Activated gamma-delta T cell treated with anti-CD3 and anti-CD28 coated beads, Interleukin-2, amount 50 U/mL, for 16 hours (primary cell): ENCODE results near the gene RPGRIP1L.

ENCODE experiments used
- DNase-seq: peaks from one replicate; pipeline ENCODE4 v3.0.0-alpha.2; 2020; ENCODE audit warnings: low read depth

RPGRIP1L gene

DNA sequence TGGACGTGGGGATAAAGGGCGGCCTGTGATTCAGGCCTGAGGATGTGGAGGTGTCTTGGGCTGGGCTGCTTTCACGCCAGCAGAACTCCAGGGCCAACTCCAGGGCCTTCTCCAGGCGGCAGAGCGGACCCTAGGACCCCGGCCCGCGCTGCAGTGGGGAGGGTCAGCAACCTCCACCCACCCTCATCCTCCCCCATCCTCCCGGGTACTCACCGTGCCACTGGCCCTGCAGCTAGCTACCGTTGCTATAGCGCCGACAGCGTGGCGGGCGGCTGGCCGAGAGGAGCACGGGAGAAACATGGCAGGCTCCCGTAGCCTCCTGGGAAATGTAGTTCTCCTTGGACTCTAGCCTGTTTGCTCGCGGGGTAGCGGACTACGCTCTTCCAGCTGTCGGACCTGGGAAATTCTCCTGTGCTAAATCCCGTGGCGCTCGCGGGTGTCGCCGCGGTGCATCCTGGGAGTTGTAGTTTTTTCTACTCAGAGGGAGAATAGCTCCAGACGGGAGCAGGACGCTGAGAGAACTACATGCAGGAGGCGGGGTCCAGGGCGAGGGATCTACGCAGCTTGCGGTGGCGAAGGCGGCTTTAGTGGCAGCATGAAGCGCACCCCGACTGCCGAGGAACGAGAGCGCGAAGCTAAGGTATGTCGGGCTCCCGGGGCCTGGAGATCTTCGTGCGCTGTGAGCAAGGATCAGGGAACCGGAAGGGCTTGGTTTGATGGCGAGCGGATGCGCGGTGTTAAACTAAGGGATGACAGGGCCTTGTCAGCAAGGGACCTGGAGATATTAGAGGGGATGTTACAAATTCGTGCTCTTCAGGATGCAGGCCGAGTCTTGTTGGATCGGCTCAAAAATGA is at the start of gene RPGRIP1L, which contains the start of gene FTO:
Gene RPGRIP1L, minus strand, starts transcription at position 270 of the 855 bp plus-strand sequence. CDS start 3,136 bp downstream, outside the sequence.
Gene FTO, plus strand, starts transcription at position 567 of the 855 bp plus-strand sequence.
- peak; percentile 94 for DNase-seq

- no peak for DNase-seq
These were observed 49.8 kb upstream of the RPGRIP1L start for GRCh38 chr16:53753431-53753830.

DNA sequence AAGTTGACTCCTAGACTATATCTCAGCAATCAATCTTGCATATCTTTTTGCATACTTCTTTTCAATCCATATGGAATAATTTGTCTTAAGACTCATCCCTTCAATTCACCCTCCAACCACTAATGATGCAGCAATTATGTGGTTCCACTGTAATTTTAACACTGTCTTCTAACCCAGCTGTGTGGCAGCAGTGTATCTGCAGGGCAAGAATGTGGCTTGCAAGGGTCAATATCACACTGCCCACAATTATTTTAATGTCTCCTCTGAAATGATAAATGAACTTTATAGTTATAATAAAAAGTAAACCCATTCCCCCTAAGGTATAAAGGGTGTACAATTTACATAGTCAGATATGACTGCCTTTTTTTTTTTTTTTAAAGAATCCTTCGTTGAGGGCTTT is 48.9 kb upstream of the RPGRIP1L start:
- DNase-seq = no peak

DNA sequence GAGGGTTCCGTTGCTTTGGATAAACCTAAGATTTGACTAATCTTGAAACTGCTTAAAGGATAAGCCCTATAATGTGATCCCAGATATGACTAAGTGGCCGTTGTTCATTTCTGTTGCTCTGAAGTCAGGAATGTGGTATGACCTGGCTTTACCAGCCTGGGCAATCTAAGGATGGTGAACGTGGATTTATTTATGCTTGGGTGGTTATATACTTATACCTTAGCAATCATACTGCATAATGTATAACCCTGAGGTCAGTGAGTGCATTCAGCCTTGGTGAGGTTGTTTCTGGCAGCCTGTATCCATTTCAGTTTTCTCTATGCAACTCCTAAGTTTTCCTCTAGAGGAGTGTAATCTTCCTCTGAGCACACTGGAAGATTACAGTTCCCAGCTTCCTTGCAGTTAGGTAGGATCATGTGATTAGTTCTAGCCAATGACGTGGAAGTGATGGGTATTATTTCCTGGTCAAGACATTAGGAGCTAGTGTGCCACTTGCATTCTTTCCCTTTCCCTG is 42.2 kb upstream of the RPGRIP1L start:
- DNase-seq = no peak

GRCh38 chr16:53745086-53745485 is 41.4 kb upstream of the RPGRIP1L start:
- no peak for DNase-seq

DNA sequence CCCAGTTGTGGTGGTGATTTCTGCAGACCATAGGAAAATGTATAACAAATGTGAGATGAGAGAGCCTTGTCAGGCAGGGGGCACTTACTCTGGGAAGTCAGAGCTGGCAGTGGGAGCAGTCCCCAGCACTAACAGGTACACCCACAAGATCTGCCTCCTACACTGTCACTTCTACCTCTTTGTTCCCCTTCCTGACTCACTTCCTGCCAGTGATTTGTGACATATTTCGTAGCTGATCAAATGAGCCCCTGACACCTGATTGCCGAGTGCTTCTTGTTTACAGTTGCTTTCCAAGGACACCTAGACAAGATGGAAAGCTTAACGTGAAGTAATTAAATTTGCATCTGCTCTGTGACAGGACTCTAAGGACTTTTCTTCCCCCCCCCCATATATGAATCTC is 40.8 kb upstream of the RPGRIP1L start:
- peak; percentile 1 for DNase-seq

GRCh38 chr16:53743149-53743566 is 39.5 kb upstream of the RPGRIP1L start:
- DNase-seq = no peak

DNA sequence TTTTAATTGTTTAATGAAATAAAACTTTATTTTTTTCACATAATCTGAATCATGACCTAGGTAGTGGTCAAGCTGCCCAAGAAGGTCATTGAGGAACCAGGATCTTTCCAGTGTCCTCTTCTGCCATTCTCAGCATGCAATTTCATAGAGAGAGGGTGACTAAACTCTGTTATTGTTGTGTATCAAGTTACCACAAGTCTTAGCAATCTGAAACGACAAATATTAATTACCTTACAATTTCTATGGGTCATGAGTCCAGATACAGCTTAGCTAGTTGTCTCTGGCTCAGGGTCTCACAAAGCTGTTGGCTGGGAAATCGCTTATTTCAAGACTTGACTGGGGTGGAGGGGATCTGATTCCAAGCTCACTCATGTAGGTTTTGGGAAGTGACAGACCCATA is 37.9 kb upstream of the RPGRIP1L start:
- DNase-seq = no peak

- no peak for DNase-seq
These were observed 37.4 kb upstream of the RPGRIP1L start for GRCh38 chr16:53740933-53741531.

- no peak for DNase-seq
These were observed 36.8 kb upstream of the RPGRIP1L start for GRCh38 chr16:53740476-53740875.

- DNase-seq = no peak
These were observed 33.9 kb upstream of the RPGRIP1L start for GRCh38 chr16:53737552-53737951.

DNA sequence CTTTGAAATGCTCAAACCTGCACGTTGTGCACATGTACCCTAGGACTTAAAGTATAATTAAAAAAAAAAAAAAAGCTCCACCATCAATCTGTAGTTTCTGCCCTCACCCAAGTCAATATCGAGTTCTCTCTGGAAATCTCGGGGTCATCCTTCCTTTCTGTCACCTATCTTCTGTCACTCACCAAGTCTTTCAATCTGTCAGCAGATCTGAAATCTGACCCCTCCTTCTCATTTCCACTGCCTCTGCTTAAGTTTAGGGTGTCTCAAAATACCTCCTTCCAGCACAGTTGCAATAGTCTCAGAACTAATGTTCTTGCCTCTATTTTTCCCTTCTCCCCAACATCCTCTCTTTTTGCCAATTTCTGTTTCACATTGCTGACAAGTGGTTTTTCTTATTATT is 32.6 kb upstream of the RPGRIP1L start:
- no peak for DNase-seq

GRCh38 chr16:53734908-53735307 is 31.2 kb upstream of the RPGRIP1L start:
- no peak for DNase-seq

DNA sequence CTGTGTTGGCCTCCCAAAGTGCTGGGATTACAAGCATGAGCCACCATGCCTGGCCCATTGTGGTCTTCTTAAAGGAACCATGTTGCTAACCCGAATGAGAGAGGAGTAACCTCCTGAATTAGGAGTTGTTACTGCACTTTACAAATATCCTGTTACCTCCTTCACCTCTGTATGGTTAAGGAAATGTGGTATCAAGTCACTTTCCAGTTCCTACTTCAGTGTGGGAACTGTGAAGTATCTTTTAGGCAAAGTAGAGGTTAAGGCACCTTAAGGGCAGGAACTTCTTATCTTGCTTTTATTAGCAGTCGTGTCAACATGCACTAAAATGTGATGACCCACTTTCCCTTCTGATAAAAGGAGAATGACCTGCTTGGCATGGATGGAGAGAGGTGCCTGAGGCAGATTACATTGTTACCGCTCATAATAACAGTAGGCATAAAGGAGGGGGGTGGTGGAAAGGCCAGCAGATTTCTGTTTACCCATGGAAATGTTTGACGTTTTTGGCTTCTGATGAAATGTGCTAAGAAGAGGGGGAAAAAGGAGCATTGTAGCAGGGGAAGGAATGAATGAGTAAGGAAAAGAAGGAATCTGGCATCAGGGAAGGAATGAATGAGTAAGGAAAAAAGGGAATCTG is 28.8 kb upstream of the RPGRIP1L start:
- DNase-seq = no peak

DNA sequence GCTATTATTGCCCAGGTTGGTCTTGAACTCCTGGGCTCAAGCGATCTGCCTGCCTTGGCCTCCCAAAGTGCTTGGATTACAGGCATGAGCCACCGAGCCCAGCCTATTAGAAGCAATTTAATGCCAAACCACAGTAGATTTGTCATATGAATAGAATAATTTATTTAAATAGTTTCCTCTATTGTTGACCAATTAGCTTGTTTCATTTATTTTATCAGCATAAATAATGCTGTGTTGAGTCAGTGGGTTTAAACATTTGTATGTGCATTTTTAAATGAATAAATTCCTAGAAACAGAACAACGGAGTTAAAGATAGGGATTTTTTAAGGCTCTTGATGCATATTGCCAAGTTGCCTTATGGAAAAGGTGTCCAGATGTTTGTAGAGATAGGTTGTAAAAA is 27.0 kb upstream of the RPGRIP1L start:
- DNase-seq = no peak

GRCh38 chr16:53726625-53727024 is 23.0 kb upstream of the RPGRIP1L start:
- DNase-seq = no peak

- no peak for DNase-seq
These were observed 17.4 kb upstream of the RPGRIP1L start for GRCh38 chr16:53721017-53721416.

- DNase-seq = no peak
These were observed 13.9 kb upstream of the RPGRIP1L start for GRCh38 chr16:53717577-53717976.

GRCh38 chr16:53715023-53715384 is 11.3 kb upstream of the RPGRIP1L start:
- no peak for DNase-seq

- DNase-seq = no peak
These were observed 10.8 kb upstream of the RPGRIP1L start for GRCh38 chr16:53714205-53715022.

- DNase-seq = no peak
These were observed 9.9 kb upstream of the RPGRIP1L start for GRCh38 chr16:53713403-53714204.
